Fibroblast of villous mesenchyme (primary cell): Measurements from ENCODE around the gene SIN3A. TPM values are rescaled to one million over a fixed set of nuclear protein-coding genes. Genes with fewer than 3 reads are reported as not detected.

Source experiments
- DNase-seq: peaks from one replicate; pipeline ENCODE4 v3.0.0-alpha.2; 2010; ENCODE audit warnings: low read depth
- H3K4me3 ChIP-seq: 2 replicates; pipeline ENCODE4 v1.5.1; 2011; ENCODE audit warnings: low read depth, mild to moderate bottlenecking, low read length
- CTCF ChIP-seq: IDR thresholded peaks from 2 replicates; pipeline ENCODE4 v1.5.1; 2012; ENCODE audit warnings: low read depth, mild to moderate bottlenecking, low read length; ENCODE audit not compliant: insufficient read depth
- total RNA-seq: library from RNA; depleted of rRNA; stranded (reverse); fragments of >200 nt; gene quantifications from 2 replicates; pipeline ENCODE4 v1.2.3, GENCODE V29; 2012

The SIN3A gene
- total RNA-seq, 1 donor, result 35.0 TPM

- TF ChIP-seq CTCF, result no peak
- no peak overlapping the region for H3K4me3 ChIP-seq
- DNase-seq, result no peak
Measured at GRCh38 chr15:75361361-75361988, 90.0 kb downstream of the SIN3A start.

- H3K4me3 ChIP-seq, result no peak overlapping the region
- DNase-seq, result no peak
- TF ChIP-seq CTCF, result no peak
Measured at GRCh38 chr15:75360856-75361255, 90.6 kb downstream of the SIN3A start.

GRCh38 chr15:75360391-75360790, 91.1 kb downstream of the SIN3A start:
- no peak for DNase-seq
- no peak overlapping the region for H3K4me3 ChIP-seq
- no peak for TF ChIP-seq CTCF

DNA sequence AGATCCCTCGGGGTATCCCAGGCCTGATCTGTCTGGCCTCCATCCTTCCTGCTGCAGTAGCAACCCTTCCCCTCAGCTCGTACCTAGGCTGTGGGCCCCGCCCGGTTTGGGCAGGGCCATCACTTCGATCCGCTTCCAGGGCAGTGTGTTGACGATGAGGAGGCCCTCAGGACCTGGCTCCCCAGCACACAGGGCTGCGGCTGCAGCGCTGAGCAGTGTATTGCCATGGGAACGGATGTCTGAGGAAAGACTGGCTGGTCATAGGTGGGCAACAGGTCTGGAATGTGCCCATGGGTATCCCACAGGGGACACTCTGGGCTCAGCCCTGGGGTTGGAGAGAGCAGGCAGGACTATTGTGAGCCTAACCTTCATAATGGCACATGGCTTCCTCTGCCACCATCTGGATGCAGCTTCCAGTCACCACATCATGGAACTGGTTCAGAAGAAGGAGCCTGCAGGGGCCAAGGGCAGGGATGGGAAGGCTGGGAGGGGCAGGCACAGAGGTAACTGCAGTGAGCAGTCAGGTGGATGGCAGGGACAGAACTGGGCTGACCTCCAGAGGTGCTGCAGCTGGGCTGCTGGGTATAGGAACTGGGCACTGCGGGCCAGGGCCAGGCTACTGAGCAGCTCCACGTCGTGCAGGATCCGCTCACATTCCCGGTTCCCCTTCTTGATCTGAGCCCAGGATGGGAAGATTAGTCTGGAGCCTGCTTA, 91.8 kb downstream of the SIN3A start:
- no peak for DNase-seq
- TF ChIP-seq CTCF, result no peak
- no peak overlapping the region for H3K4me3 ChIP-seq

GRCh38 chr15:75358771-75359536, 92.5 kb downstream of the SIN3A start:
- no peak overlapping the region for H3K4me3 ChIP-seq
- TF ChIP-seq CTCF, result no peak
- no peak for DNase-seq

GRCh38 chr15:75357976-75358673, 93.4 kb downstream of the SIN3A start:
- no peak for DNase-seq
- no peak for TF ChIP-seq CTCF

More at GRCh38 chr15:75357976-75358673, 93.4 kb downstream of the SIN3A start:
- no peak overlapping the region for H3K4me3 ChIP-seq
